B cell (primary cell): ENCODE measurements around the gene DLG2.

ENCODE experiments used
- EZH2 ChIP-seq: IDR thresholded peaks from 2 replicates; pipeline ENCODE4 v1.6.1; 2012; ENCODE audit warnings: borderline replicate concordance, low read depth, mild to moderate bottlenecking, moderate library complexity, low read length; ENCODE audit not compliant: insufficient read depth, poor library complexity, severe bottlenecking
- TF ChIP-seq, protein P1 (sequence below): fragments of 200-600 bp; IDR thresholded peaks from one replicate; pipeline ENCODE4 v1.8.0; 2022; ENCODE audit warnings: antibody characterized with exemption, mild to moderate bottlenecking

DNA sequence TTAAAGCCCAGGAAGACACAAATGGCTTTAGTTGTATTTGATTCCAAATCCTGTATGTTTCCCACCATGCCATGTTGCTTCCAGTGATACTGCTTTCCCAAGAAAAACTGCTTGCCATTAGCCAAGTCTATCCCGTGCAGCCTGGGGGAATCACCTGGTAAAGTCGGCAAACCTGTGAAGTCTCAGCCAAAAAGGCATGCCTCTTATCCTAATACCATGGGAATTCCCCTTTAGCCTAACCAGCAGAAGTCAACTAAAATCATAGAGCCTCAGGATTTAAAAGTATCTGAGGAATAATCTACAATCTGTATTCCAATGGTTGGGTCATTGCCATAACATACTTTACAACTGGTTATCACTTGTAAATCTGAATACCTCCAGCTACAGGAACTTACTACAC is 869.4 kb downstream of the DLG2 start:
- TF ChIP-seq, protein P1, sequence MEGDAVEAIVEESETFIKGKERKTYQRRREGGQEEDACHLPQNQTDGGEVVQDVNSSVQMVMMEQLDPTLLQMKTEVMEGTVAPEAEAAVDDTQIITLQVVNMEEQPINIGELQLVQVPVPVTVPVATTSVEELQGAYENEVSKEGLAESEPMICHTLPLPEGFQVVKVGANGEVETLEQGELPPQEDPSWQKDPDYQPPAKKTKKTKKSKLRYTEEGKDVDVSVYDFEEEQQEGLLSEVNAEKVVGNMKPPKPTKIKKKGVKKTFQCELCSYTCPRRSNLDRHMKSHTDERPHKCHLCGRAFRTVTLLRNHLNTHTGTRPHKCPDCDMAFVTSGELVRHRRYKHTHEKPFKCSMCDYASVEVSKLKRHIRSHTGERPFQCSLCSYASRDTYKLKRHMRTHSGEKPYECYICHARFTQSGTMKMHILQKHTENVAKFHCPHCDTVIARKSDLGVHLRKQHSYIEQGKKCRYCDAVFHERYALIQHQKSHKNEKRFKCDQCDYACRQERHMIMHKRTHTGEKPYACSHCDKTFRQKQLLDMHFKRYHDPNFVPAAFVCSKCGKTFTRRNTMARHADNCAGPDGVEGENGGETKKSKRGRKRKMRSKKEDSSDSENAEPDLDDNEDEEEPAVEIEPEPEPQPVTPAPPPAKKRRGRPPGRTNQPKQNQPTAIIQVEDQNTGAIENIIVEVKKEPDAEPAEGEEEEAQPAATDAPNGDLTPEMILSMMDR = no peak
- no peak for TF ChIP-seq EZH2
